HEK293 (cell line): ENCODE measurements around the gene ME2.

Source experiments
- CTCF ChIA-PET: fragments of 350-600 bp; formaldehyde crosslinking; extraction: SDS; loops from one replicate; lab custom pipeline; 2021; ENCODE audit warnings: antibody characterized with exemption; lab: Yijun Ruan, JAX
- POLR2A ChIA-PET: fragments of 300-600 bp; formaldehyde crosslinking; extraction: SDS; loops from one replicate; lab custom pipeline; 2020; ENCODE audit warnings: antibody characterized with exemption, inconsistent platforms; lab: Yijun Ruan, JAX
- H3K27ac ChIP-seq: fragments of 200-500 bp; sonication (Bioruptor generic); 2 replicates; pipeline ENCODE4 v1.5.1; 2014; ENCODE audit warnings: low read depth, low read length, control low read depth, inconsistent platforms; ENCODE audit errors: extremely low read depth
- H3K36me3 ChIP-seq, 2 experiments: fragments of 200-500 bp in 1 of 2; sonication (Bioruptor generic) in 1 of 2; 1 replicate in 1 of 2; 2 replicates in 1 of 2; pipeline ENCODE4 v1.5.1; 2014 to 2017; ENCODE audit warnings: inconsistent platforms in 2 of 2, low read length in 2 of 2; ENCODE audit not compliant: control insufficient read depth in 2 of 2, insufficient read depth in 1 of 2
- H3K4me1 ChIP-seq: fragments of 200-500 bp; sonication (Bioruptor generic); 2 replicates; pipeline ENCODE4 v1.5.1; 2014; ENCODE audit warnings: mild to moderate bottlenecking, low read length, inconsistent platforms; ENCODE audit not compliant: control insufficient read depth, insufficient read depth
- H3K4me3 ChIP-seq: 2 replicates; pipeline ENCODE4 v1.5.1; 2011; ENCODE audit warnings: low read depth, mild to moderate bottlenecking, control low read depth, low read length, moderate library complexity
- H3K9me3 ChIP-seq: fragments of 200-500 bp; sonication (Bioruptor generic); 2 replicates; pipeline ENCODE4 v1.5.1; 2014; ENCODE audit warnings: low read depth, low read length, inconsistent platforms; ENCODE audit not compliant: control insufficient read depth, insufficient read depth
- MEIS1 ChIP-seq: sonication (generic); formaldehyde crosslinking; IDR thresholded peaks from 2 replicates; pipeline ENCODE4 v1.8.1; 2022; ENCODE audit warnings: missing genetic modification reagents, mild to moderate bottlenecking, borderline replicate concordance
- PBX3 ChIP-seq: sonication (generic); formaldehyde crosslinking; IDR thresholded peaks from 2 replicates; pipeline ENCODE4 v1.8.1; 2022; ENCODE audit warnings: mild to moderate bottlenecking, moderate library complexity, missing genetic modification reagents
- PRDM1 ChIP-seq: fragments of 450-650 bp; formaldehyde crosslinking; IDR thresholded peaks from 2 replicates; pipeline ENCODE4; 2016; ENCODE audit warnings: missing biosample characterization, missing genetic modification characterization
- PRDM2 ChIP-seq: fragments of 450-650 bp; formaldehyde crosslinking; IDR thresholded peaks from 2 replicates; pipeline ENCODE4 v1.5.1; 2016; ENCODE audit warnings: missing biosample characterization, missing genetic modification characterization, borderline replicate concordance
- SCRT1 ChIP-seq: fragments of 450-650 bp; formaldehyde crosslinking; IDR thresholded peaks from 2 replicates; pipeline ENCODE4 v1.5.1; 2016; ENCODE audit warnings: missing biosample characterization, missing genetic modification characterization, borderline replicate concordance
- SETDB1 ChIP-seq: IDR thresholded peaks from one replicate; pipeline ENCODE4 v1.6.1; 2017; ENCODE audit warnings: mild to moderate bottlenecking, low read length, moderate library complexity, mixed read lengths; ENCODE audit not compliant: insufficient read length
- ZBTB26 ChIP-seq: fragments of 450-650 bp; formaldehyde crosslinking; optimal IDR thresholded peaks from 2 replicates; pipeline ENCODE3; 2016; ENCODE audit warnings: missing biosample characterization, mild to moderate bottlenecking, missing genetic modification characterization
- ZBTB44 ChIP-seq: fragments of 450-650 bp; IDR thresholded peaks from 2 replicates; pipeline ENCODE4 v1.5.1; 2018; ENCODE audit warnings: missing biosample characterization, mild to moderate bottlenecking, missing genetic modification characterization
- ZBTB48 ChIP-seq: fragments of 450-650 bp; formaldehyde crosslinking; IDR thresholded peaks from 2 replicates; pipeline ENCODE4 v1.5.1; 2016; ENCODE audit warnings: missing biosample characterization, missing genetic modification characterization
- ZNF19 ChIP-seq: fragments of 450-650 bp; formaldehyde crosslinking; IDR thresholded peaks from 2 replicates; pipeline ENCODE4; 2016; ENCODE audit warnings: missing biosample characterization, missing genetic modification characterization, low read depth
- ZNF274 ChIP-seq, 2 experiments: fragments of 200-500 bp in 1 of 2; fragments of 450-650 bp in 1 of 2; sonication (Bioruptor generic) in 1 of 2; formaldehyde crosslinking in 1 of 2; IDR thresholded peaks; 2 replicates each; pipeline versions ENCODE4 v1.5.1 to v1.6.1; 2014 to 2016; ENCODE audit warnings: borderline replicate concordance in 1 of 2, inconsistent platforms in 1 of 2, low read length in 1 of 2, missing biosample characterization in 1 of 2, missing genetic modification characterization in 1 of 2
- ZNF549 ChIP-seq: fragments of 450-650 bp; IDR thresholded peaks from 2 replicates; pipeline ENCODE4 v1.5.1; 2018; ENCODE audit warnings: missing biosample characterization, missing genetic modification characterization, mild to moderate bottlenecking, inconsistent platforms, moderate library complexity
- ZNF558 ChIP-seq: fragments of 450-650 bp; formaldehyde crosslinking; IDR thresholded peaks from 2 replicates; pipeline ENCODE4 v1.5.1; 2016; ENCODE audit warnings: missing biosample characterization, missing genetic modification characterization
- ZNF580 ChIP-seq: fragments of 450-650 bp; formaldehyde crosslinking; IDR thresholded peaks from 2 replicates; pipeline ENCODE4 v1.5.1; 2016; ENCODE audit warnings: missing biosample characterization, missing genetic modification characterization
- ZNF585B ChIP-seq: fragments of 450-650 bp; formaldehyde crosslinking; IDR thresholded peaks from 2 replicates; pipeline ENCODE4 v1.5.1; 2016; ENCODE audit warnings: missing biosample characterization, missing genetic modification characterization
- ZNF623 ChIP-seq: fragments of 450-650 bp; formaldehyde crosslinking; IDR thresholded peaks from 2 replicates; pipeline ENCODE4 v1.5.1; 2016; ENCODE audit warnings: missing biosample characterization, missing genetic modification characterization
- ZNF677 ChIP-seq: fragments of 450-650 bp; IDR thresholded peaks from 2 replicates; pipeline ENCODE4 v1.5.0; 2018; ENCODE audit warnings: missing biosample characterization, mild to moderate bottlenecking, missing genetic modification characterization, moderate library complexity
- ZSCAN30 ChIP-seq: fragments of 450-650 bp; IDR thresholded peaks from 2 replicates; pipeline ENCODE4 v1.5.1; 2018; ENCODE audit warnings: missing biosample characterization, mild to moderate bottlenecking, missing genetic modification characterization, moderate library complexity

Gene ME2

GRCh38 chr18:50977037-50977760 is 98.3 kb downstream of the ME2 start:
- no peaks in the 10 kb centered on the region for H3K4me1 ChIP-seq
- TF ChIP-seq ZNF580 (no peak), ZNF549 (tag by site-specific recombination) (0 out of 2 replicates have a peak, but pooled peaks have one; percentile 12), SETDB1 (peak; percentile 48), ZNF585B (tag by site-specific recombination) (peak; percentile 97)
- H3K9me3 ChIP-seq = no peaks in the 10 kb centered on the region; the same call in 1 of the 2 replicates
- ChIA-PET POLR2A (no interaction called here), CTCF (no interaction called here)
- H3K4me3 ChIP-seq = no peak overlapping the region
- H3K27ac ChIP-seq = no peak overlapping the region
- peaks cover 7 to 46% of the 10 kb centered on the region in 2 experiments for H3K36me3 ChIP-seq

- H3K4me3 ChIP-seq = no peak overlapping the region
- CTCF ChIA-PET = interaction anchor here (1.2 kb wide), 1 partner anchor 9 kb away, joined by 3 read pairs; no protein-coding TSS in a partner anchor
- TF ChIP-seq MEIS1 (CRISPR knock-in tag) (no peak), ZBTB48 (no peak), ZNF558 (tag by site-specific recombination) (no peak), ZNF677 (tag by site-specific recombination) (no peak), ZNF19 (no peak)
- peaks cover 0 to 24% of the 10 kb centered on the region in 2 experiments; a peak in 2 of 3 replicates for H3K36me3 ChIP-seq
- POLR2A ChIA-PET = no interaction called here
- H3K27ac ChIP-seq = no peak overlapping the region
- H3K9me3 ChIP-seq = no peaks in the 10 kb centered on the region; the same call in 1 of the 2 replicates
- no peaks in the 10 kb centered on the region for H3K4me1 ChIP-seq
Measured at GRCh38 chr18:50981381-50981780, 102.5 kb downstream of the ME2 start.

- no peak overlapping the region for H3K4me3 ChIP-seq
- ChIA-PET CTCF (interaction anchor here (1.0 kb wide), 1 partner anchor 162 kb away, joined by 6 read pairs; no protein-coding TSS in a partner anchor), POLR2A (no interaction called here)
- TF ChIP-seq ZBTB44 (tag by site-specific recombination) = no peak
- TF ChIP-seq ZNF623 = no peak
- TF ChIP-seq PRDM1 (tag by site-specific recombination) = no peak
- TF ChIP-seq ZNF274 (IDR thresholded peaks at IDR 0.05; ENCODE audit: low read length) = no peak
- no peak for TF ChIP-seq ZNF274 (tag by site-specific recombination; IDR thresholded peaks at IDR 0.05; ENCODE audit: borderline replicate concordance)
- TF ChIP-seq SCRT1 (tag by site-specific recombination) = no peak
- TF ChIP-seq ZSCAN30 = no peak
- no peak for TF ChIP-seq PRDM2 (tag by site-specific recombination)
- TF ChIP-seq PBX3 (CRISPR knock-in tag) = no peak
- TF ChIP-seq ZBTB26 (tag by site-specific recombination) = no peak
Measured at GRCh38 chr18:50982086-50982801, 103.3 kb downstream of the ME2 start.

More at GRCh38 chr18:50982086-50982801, 103.3 kb downstream of the ME2 start:
- Histone ChIP-seq H3K9me3 (no peaks in the 10 kb centered on the region; the same call in 1 of the 2 replicates), H3K27ac (no peak overlapping the region), H3K4me1 (no peaks in the 10 kb centered on the region), H3K36me3 (peaks cover 0 to 17% of the 10 kb centered on the region in 2 experiments; a peak in 2 of 3 replicates)
